Measurements from ENCODE around the gene THSD8. TPM values are rescaled to one million over a fixed set of nuclear protein-coding genes. Genes with fewer than 3 reads are reported as not detected.
A peak's percentile ranks its signal among the peaks of the same experiment; 100 is the strongest.

THSD8 gene
- total and polyA plus RNA-seq, 2 of the 8 experiments (the other 6 are each of a cell fraction or from before 2014, with no cell fraction given), result 8.2 to 42.3 TPM

GRCh38 chr19:12838886-12839756, 37.3 kb downstream of the THSD8 start (continued):
- TF ChIP-seq MAX (IDR thresholded peaks at IDR 0.05), result peak; percentile 23; the same call in 1 of the 2 replicates

All from H1 (cell line).